PC-9 (cell line): ENCODE data around the gene DUS2. TPM values are rescaled to one million over a fixed set of nuclear protein-coding genes. Genes with fewer than 3 reads are reported as not detected.

Experiments
- BruUV-seq: library from RNA; stranded (reverse); fragments of 400-500 nt; replicated peaks from 2 replicates; lab custom pipeline; 2021; lab: Mats Ljungman, UMichigan
- CTCF ChIA-PET: fragments of 300-600 bp; sonication (Branson Sonifier 250); formaldehyde crosslinking; loops from one replicate; lab custom pipeline; 2022; ENCODE audit warnings: antibody characterized with exemption; lab: Charles Lee
- POLR2A ChIA-PET: fragments of 300-600 bp; sonication (Branson Sonifier 250); formaldehyde crosslinking; loops from one replicate; lab custom pipeline; 2022; ENCODE audit warnings: antibody characterized with exemption; ENCODE audit not compliant: unreplicated experiment; lab: Charles Lee
- DNase-seq, 2 experiments: peaks; one replicate each; pipeline versions ENCODE4 v3.0.0 to v3.0.0-alpha.2; 2015 to 2022; ENCODE audit warnings: mixed read lengths in 1 of 2
- H2AFZ ChIP-seq: fragments of 200-600 bp; sonication (generic); 2 replicates; pipeline ENCODE4 v1.8.1; 2017; ENCODE audit warnings: antibody characterized with exemption
- H3F3A ChIP-seq: fragments of 200-600 bp; sonication (generic); 2 replicates; pipeline ENCODE4 v1.8.1; 2017; ENCODE audit warnings: antibody characterized with exemption, mild to moderate bottlenecking, low read depth; ENCODE audit not compliant: insufficient read depth
- H3K27ac ChIP-seq: fragments of 200-600 bp; sonication (generic); 2 replicates; pipeline ENCODE4 v1.6.1; 2016; ENCODE audit warnings: mixed run types
- H3K27me3 ChIP-seq: fragments of 200-600 bp; sonication (generic); 2 replicates; pipeline ENCODE4 v1.6.1; 2016; ENCODE audit warnings: low read depth, mixed run types; ENCODE audit not compliant: insufficient read depth
- H3K36me3 ChIP-seq: fragments of 200-600 bp; sonication (generic); 2 replicates; pipeline ENCODE4 v1.6.1; 2016; ENCODE audit warnings: low read depth, mixed run types
- H3K4me1 ChIP-seq: fragments of 200-600 bp; sonication (generic); replicated peaks from 2 replicates; pipeline ENCODE4 v1.6.1; 2016; ENCODE audit warnings: mixed run types; ENCODE audit not compliant: insufficient read depth
- H3K4me2 ChIP-seq: fragments of 200-600 bp; sonication (generic); 2 replicates; pipeline ENCODE4 v1.6.1; 2017; ENCODE audit warnings: mixed run types
- H3K4me3 ChIP-seq: fragments of 200-600 bp; sonication (generic); 2 replicates; pipeline ENCODE4 v1.6.1; 2016; ENCODE audit warnings: mixed run types
- H3K79me2 ChIP-seq: fragments of 200-600 bp; sonication (generic); 2 replicates; pipeline ENCODE4 v1.6.1; 2017; ENCODE audit warnings: low read depth, mixed run types
- H3K9me2 ChIP-seq: fragments of 200-600 bp; sonication (generic); 2 replicates; pipeline ENCODE4 v1.8.1; 2017; ENCODE audit warnings: mild to moderate bottlenecking; ENCODE audit not compliant: insufficient read depth
- H3K9me3 ChIP-seq: fragments of 200-600 bp; sonication (generic); 2 replicates; pipeline ENCODE4 v1.8.1; 2016; ENCODE audit warnings: low read depth; ENCODE audit not compliant: insufficient read depth
- H4K20me1 ChIP-seq: fragments of 200-600 bp; sonication (generic); 2 replicates; pipeline ENCODE4 v1.8.1; 2017; ENCODE audit not compliant: insufficient read depth
- CTCF ChIP-seq: fragments of 200-600 bp; sonication (generic); conservative IDR thresholded peaks from 2 replicates; pipeline ENCODE4 v1.6.1; 2017; ENCODE audit warnings: mixed run types, antibody characterized with exemption, mild to moderate bottlenecking, moderate library complexity
- EZH2 ChIP-seq: fragments of 200-600 bp; sonication (generic); IDR thresholded peaks from 2 replicates; pipeline ENCODE4 v1.8.0; 2017; ENCODE audit warnings: antibody characterized with exemption, low read depth
- intact Hi-C: fragments of 100-400 bp; cut with micrococcal nuclease; formaldehyde crosslinking; loops from one replicate; pipeline ENCODE4 v1.10.0; 2022; ENCODE audit not compliant: unreplicated experiment
- total RNA-seq: library from RNA; stranded (reverse); gene quantifications from 2 replicates; pipeline ENCODE4 v1.2.3, GENCODE V29; 2021

The DUS2 gene
- total RNA-seq, 1 experiment from 2014 or later: 29.7 TPM

- no peaks in the 10 kb centered on the region for H3K9me3 ChIP-seq
- peak overlapping the region; percentile 80 for H3K4me2 ChIP-seq
- ChIA-PET CTCF (interaction anchor here (0.6 to 1.0 kb wide), 2 partner anchors 21 to 90 kb away, joined by 3 to 6 read pairs; no protein-coding TSS in a partner anchor), POLR2A (interaction anchor here (0.5 to 1.4 kb wide), 9 partner anchors 9 to 914 kb away, joined by 3 to 11 read pairs (median 6); partner anchors contain the start of gene NOL3)
- TSS peak; percentile 69 for BruUV-seq
- no peak overlapping the region for H3K27ac ChIP-seq
- H3K36me3 ChIP-seq: no peaks in the 10 kb centered on the region
- peaks cover 14% of the 10 kb centered on the region for H3K4me1 ChIP-seq
- H3K27me3 ChIP-seq: no peaks in the 10 kb centered on the region
- DNase-seq: peak in 1 of 2 experiments; percentile 46
- peaks cover 33% of the 10 kb centered on the region for H3K79me2 ChIP-seq
- H3K9me2 ChIP-seq: no peaks in the 10 kb centered on the region
- peaks cover 2% of the 10 kb centered on the region for H4K20me1 ChIP-seq
- TF ChIP-seq CTCF: no peak
- TF ChIP-seq EZH2: no peak
- intact Hi-C loops: loop anchor here (2.0 kb wide), 1 partner anchor 151 kb away; no protein-coding TSS in a partner anchor
- H2AFZ ChIP-seq: no peak overlapping the region
- peak overlapping the region; percentile 60; the same call in 1 of the 2 replicates for H3K4me3 ChIP-seq
- H3F3A ChIP-seq: peaks cover 22% of the 10 kb centered on the region
Measured at GRCh38 chr16:68083861-68084503, 60.9 kb downstream of the DUS2 start.

GRCh38 chr16:68084504-68085258 is 61.6 kb downstream of the DUS2 start:
- Histone ChIP-seq H3K79me2 (peaks cover 40% of the 10 kb centered on the region), H3K36me3 (no peaks in the 10 kb centered on the region), H3K4me3 (peak overlapping the region; percentile 60), H3F3A (peaks cover 22% of the 10 kb centered on the region), H3K9me2 (no peaks in the 10 kb centered on the region), H3K27me3 (no peaks in the 10 kb centered on the region), H3K27ac (no peak overlapping the region), H2AFZ (peak overlapping the region; percentile 93), H3K4me2 (peak overlapping the region; percentile 80), H4K20me1 (peaks cover 2% of the 10 kb centered on the region), H3K4me1 (peaks cover 14% of the 10 kb centered on the region), H3K9me3 (no peaks in the 10 kb centered on the region)
- no TSS peak for BruUV-seq
- intact Hi-C loops: loop anchor here (1.0 to 2.0 kb wide), 2 partner anchors 150 to 278 kb away; partner anchors contain the start of genes RANBP10 and TSNAXIP1
- TF ChIP-seq CTCF: no peak
- TF ChIP-seq EZH2: no peak
- CTCF ChIA-PET: interaction anchor here (0.6 to 1.0 kb wide), 3 partner anchors 21 to 408 kb away, joined by 3 to 6 read pairs (median 3); no protein-coding TSS in a partner anchor
- POLR2A ChIA-PET: interaction anchor here (0.6 to 1.4 kb wide), 8 partner anchors 124 to 1240 kb away, joined by 3 to 7 read pairs (median 4); partner anchors contain the start of gene ESRP2
- peak in 1 of 2 experiments; percentile 88 for DNase-seq
